ENCODE measurements around the gene SEC23B. TPM values are rescaled to one million over a fixed set of nuclear protein-coding genes. Genes with fewer than 3 reads are reported as not detected.

The SEC23B gene
- total RNA-seq, 2 donors from 2014 or later, result 64.4 to 127 TPM

DNA sequence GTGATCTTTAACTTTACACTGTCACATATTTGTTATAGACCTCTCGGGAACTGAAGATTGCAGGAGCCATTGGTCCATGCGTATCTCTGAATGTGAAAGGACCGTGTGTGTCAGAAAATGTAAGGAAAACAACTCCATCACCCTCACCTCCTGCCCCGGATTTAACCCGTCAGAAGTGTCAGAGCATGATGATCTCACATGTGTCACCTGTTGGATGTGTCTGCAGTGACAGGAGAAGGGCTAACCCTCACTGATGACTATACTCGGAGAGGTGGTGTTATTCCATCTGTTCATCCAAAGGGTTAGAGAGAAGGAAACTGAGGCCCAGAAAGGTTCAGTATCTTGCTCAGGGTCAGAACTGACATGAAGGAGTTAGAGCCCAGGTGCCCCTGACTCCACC lies 24.9 kb downstream of the SEC23B start:
- no peaks in the 10 kb centered on the region for H3K4me1 ChIP-seq (replicated peaks)
- no peak for TF ChIP-seq POLR2AphosphoS5 (IDR thresholded peaks at IDR 0.05)
- TF ChIP-seq, protein P1, sequence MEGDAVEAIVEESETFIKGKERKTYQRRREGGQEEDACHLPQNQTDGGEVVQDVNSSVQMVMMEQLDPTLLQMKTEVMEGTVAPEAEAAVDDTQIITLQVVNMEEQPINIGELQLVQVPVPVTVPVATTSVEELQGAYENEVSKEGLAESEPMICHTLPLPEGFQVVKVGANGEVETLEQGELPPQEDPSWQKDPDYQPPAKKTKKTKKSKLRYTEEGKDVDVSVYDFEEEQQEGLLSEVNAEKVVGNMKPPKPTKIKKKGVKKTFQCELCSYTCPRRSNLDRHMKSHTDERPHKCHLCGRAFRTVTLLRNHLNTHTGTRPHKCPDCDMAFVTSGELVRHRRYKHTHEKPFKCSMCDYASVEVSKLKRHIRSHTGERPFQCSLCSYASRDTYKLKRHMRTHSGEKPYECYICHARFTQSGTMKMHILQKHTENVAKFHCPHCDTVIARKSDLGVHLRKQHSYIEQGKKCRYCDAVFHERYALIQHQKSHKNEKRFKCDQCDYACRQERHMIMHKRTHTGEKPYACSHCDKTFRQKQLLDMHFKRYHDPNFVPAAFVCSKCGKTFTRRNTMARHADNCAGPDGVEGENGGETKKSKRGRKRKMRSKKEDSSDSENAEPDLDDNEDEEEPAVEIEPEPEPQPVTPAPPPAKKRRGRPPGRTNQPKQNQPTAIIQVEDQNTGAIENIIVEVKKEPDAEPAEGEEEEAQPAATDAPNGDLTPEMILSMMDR (IDR thresholded peaks at IDR 0.05), result no peak
- TF ChIP-seq POLR2A (IDR thresholded peaks at IDR 0.05), result no peak
- intact Hi-C loops (cut with DNase I), result no loop called here
- H3K36me3 ChIP-seq, result peaks cover 9 to 24% of the 10 kb centered on the region in 2 donors
- no peak overlapping the region for H3K4me3 ChIP-seq
- DNase-seq (ENCODE audit: low spot score), result no peak
- 94% methylated on average over 6 of the region's 6 CpGs for WGBS
- H3K9me3 ChIP-seq, result no peaks in the 10 kb centered on the region
- H3K27me3 ChIP-seq (replicated peaks; ENCODE audit: insufficient read depth), result no peaks in the 10 kb centered on the region
- H3K27ac ChIP-seq, result no peak overlapping the region

DNA sequence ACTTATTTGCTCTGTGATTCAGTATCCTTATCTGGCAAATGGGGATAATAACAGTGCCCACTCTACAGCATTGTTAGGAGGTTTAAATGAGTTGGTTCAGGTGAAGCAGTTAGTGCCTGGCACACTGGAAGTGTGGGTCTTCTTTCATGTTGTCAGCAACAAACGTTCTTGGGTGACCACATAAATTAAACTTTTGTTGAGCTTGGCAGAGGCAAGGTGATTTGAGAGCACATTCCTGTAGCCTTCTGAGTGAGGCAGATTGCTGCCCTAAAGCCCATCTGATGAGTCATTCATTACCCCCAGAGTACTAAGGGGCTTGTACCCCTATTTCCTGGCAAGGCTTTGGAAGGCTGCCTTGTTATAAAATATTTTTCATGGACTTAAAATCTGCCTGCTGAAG lies 25.8 kb downstream of the SEC23B start:
- 47% methylated on average over 1 of the region's 1 CpG for WGBS
- Histone ChIP-seq H3K9me3 (no peaks in the 10 kb centered on the region), H3K4me3 (no peak overlapping the region), H3K4me1 (replicated peaks) (no peaks in the 10 kb centered on the region), H3K36me3 (peaks cover 3 to 24% of the 10 kb centered on the region in 2 donors), H3K27ac (no peak overlapping the region), H3K27me3 (replicated peaks; ENCODE audit: insufficient read depth) (no peaks in the 10 kb centered on the region)
- no peak for TF ChIP-seq POLR2A (IDR thresholded peaks at IDR 0.05)
- TF ChIP-seq, protein P1 (IDR thresholded peaks at IDR 0.05), result no peak
- no peak for TF ChIP-seq POLR2AphosphoS5 (IDR thresholded peaks at IDR 0.05)
- DNase-seq (ENCODE audit: low spot score), result no peak
- intact Hi-C loops (cut with DNase I), result no loop called here

DNA sequence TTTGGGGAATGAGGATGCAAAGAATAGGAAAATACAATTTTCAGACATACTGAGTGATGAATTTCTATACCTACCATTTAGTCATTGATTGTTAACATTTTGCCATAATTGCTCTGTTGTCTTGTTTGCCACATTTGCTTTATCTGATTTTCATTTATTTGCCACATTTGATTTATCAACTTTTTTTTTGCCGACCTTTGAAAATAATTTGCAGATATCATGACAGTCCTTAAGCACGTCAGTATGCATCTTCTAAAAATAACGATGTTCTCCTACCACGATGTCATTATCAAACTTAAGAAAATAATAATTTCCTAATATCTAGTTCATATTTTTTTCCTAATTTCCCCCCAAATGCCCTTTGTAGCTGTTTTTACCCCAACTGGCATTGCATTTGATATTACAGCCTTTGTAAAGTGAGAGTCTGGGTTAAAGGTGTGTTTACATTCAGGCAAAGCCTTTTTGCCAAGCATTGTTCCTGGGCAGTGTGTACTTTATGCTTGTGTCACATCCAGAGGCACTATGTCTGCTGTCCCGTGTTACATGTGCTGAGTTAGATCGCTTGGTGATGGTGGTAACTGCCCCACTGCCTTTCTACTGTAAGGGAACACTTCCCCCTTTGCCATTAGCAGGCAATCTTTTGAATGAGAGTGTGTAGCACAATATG lies 26.4 kb downstream of the SEC23B start:
- Histone ChIP-seq H3K9me3 (no peaks in the 10 kb centered on the region), H3K4me3 (no peak overlapping the region), H3K36me3 (peaks cover 3 to 24% of the 10 kb centered on the region in 2 donors), H3K27me3 (replicated peaks; ENCODE audit: insufficient read depth) (no peaks in the 10 kb centered on the region), H3K4me1 (replicated peaks) (no peaks in the 10 kb centered on the region), H3K27ac (no peak overlapping the region)
- WGBS, result 93% methylated on average over 6 of the region's 6 CpGs
- intact Hi-C loops (cut with DNase I), result no loop called here
- TF ChIP-seq, protein P1 (IDR thresholded peaks at IDR 0.05), result no peak
- TF ChIP-seq POLR2AphosphoS5 (IDR thresholded peaks at IDR 0.05) (no peak), POLR2A (IDR thresholded peaks at IDR 0.05) (no peak)
- DNase-seq (ENCODE audit: low spot score), result no peak

DNA sequence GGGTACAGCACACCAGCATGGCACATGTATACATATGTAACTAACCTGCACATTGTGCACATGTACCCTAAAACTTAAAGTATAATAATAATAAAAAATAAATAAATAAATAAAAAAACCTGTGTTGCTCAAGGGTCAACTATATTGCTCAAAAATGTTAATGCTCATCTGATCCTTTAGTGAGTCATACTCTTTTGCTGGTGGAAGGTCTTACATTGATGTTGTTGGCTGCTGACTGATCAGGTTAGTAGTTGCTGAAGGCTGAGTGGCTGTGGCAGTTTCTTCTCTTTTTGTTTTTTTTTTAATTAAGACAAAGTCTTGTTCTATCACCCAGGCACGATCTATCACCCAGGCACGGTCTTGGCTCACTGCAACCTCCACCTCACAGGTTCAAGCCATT lies 29.9 kb downstream of the SEC23B start:
- intact Hi-C loops (cut with DNase I), result no loop called here
- no peaks in the 10 kb centered on the region for H3K4me1 ChIP-seq (replicated peaks)
- H3K27me3 ChIP-seq (replicated peaks; ENCODE audit: insufficient read depth), result no peaks in the 10 kb centered on the region
- 96% methylated on average over 2 of the region's 2 CpGs for WGBS
- no peak overlapping the region for H3K27ac ChIP-seq
- H3K36me3 ChIP-seq, result peaks cover 3 to 7% of the 10 kb centered on the region in 2 donors
- no peaks in the 10 kb centered on the region for H3K9me3 ChIP-seq
- DNase-seq (ENCODE audit: low spot score), result no peak
- no peak overlapping the region for H3K4me3 ChIP-seq
- TF ChIP-seq, protein P1 (IDR thresholded peaks at IDR 0.05), result no peak
- TF ChIP-seq POLR2A (IDR thresholded peaks at IDR 0.05) (no peak), POLR2AphosphoS5 (IDR thresholded peaks at IDR 0.05) (no peak)

DNA sequence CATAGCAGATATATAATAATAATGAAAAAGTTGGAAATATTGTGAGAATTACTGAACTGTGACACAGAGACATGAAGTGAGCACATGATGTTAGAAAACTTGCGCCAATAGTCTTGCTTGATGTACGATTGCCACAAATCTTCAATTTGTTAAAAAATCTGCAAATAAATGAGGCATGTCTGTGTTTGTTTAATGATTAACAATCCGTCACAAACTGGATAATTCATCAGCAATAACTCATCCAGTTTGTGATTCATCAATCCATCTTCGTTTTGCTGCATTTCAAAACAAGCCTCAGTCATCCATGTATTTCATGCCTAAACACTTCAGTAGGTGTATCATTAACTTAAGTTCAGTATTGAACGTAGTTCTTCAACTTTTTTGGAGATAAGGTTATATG lies 34.0 kb downstream of the SEC23B start:
- intact Hi-C loops (cut with DNase I), result no loop called here
- H3K27me3 ChIP-seq (replicated peaks; ENCODE audit: insufficient read depth), result no peaks in the 10 kb centered on the region
- no peaks in the 10 kb centered on the region for H3K4me1 ChIP-seq (replicated peaks)
- no peak overlapping the region for H3K4me3 ChIP-seq
- H3K36me3 ChIP-seq, result peaks cover 0 to 4% of the 10 kb centered on the region in 2 donors
- TF ChIP-seq POLR2AphosphoS5 (IDR thresholded peaks at IDR 0.05) (no peak), POLR2A (IDR thresholded peaks at IDR 0.05) (no peak)
- TF ChIP-seq, protein P1 (IDR thresholded peaks at IDR 0.05), result no peak
- no peak for DNase-seq (ENCODE audit: low spot score)
- H3K9me3 ChIP-seq, result no peaks in the 10 kb centered on the region
- H3K27ac ChIP-seq, result no peak overlapping the region
- WGBS, result 77% methylated on average over 5 of the region's 5 CpGs
